HepG2 (cell line): ENCODE data around the gene KRTAP4-16. TPM values are rescaled to one million over a fixed set of nuclear protein-coding genes. Genes with fewer than 3 reads are reported as not detected.
A peak's percentile ranks its signal among the peaks of the same experiment; 100 is the strongest.

Experiments used
- ATAC-seq: fragments of 200-7000 bp; cut with Tn5 transposase; 3 replicates; pipeline ENCODE4 v1.9.1; 2020; ENCODE audit warnings: mild to moderate bottlenecking, moderate library complexity
- BruUV-seq: library from RNA; stranded (reverse); fragments of 400-500 nt; replicated peaks from 2 replicates; lab custom pipeline; 2021; lab: Mats Ljungman, UMichigan
- CTCF ChIA-PET: fragments of 300-600 bp; formaldehyde crosslinking; extraction: SDS; loops from one replicate; lab custom pipeline; 2021; ENCODE audit warnings: low total read pairs, inconsistent platforms, low intra/inter-chr PET ratio; lab: Yijun Ruan, JAX
- POLR2A ChIA-PET: fragments of 350-600 bp; sonication (Branson Sonifier 250); formaldehyde crosslinking; loops from one replicate; lab custom pipeline; 2020; ENCODE audit warnings: antibody characterized with exemption, inconsistent platforms; lab: Yijun Ruan, JAX
- DNase-seq: peaks from one replicate; pipeline ENCODE4 v3.0.0-alpha.2; 2015; ENCODE audit warnings: low spot score
- FAIRE-seq: peaks from 3 replicates; lab custom pipeline; 2011; peaks lifted over from hg19 to GRCh38; lab: Jason Lieb, UNC
- H2AFZ ChIP-seq: one replicate; pipeline ENCODE4 v1.6.1; 2011; ENCODE audit warnings: low read length, inconsistent platforms
- H3K27ac ChIP-seq: fragments of 300-600 bp; 3 replicates; pipeline ENCODE4 v1.8.0; 2011; ENCODE audit warnings: mixed run types, mild to moderate bottlenecking, mixed read lengths, low read length, inconsistent platforms; ENCODE audit not compliant: insufficient read depth; ENCODE audit errors: extremely low read length
- H3K27me3 ChIP-seq, 2 experiments: fragments of 200-600 bp in 1 of 2; 2 replicates in 1 of 2; 3 replicates in 1 of 2; pipeline versions ENCODE4 v1.6.0 to v1.8.0; 2011; ENCODE audit warnings: low read length in 2 of 2, mild to moderate bottlenecking in 2 of 2, moderate library complexity in 2 of 2, inconsistent platforms in 1 of 2; ENCODE audit not compliant: insufficient read depth in 2 of 2, control insufficient read depth in 1 of 2
- H3K36me3 ChIP-seq, 2 experiments: fragments of 200-600 bp in 1 of 2; replicated peaks in 1 of 2; 2 replicates in 1 of 2; 3 replicates in 1 of 2; pipeline versions ENCODE4 v1.5.1 to v1.8.0; 2011; ENCODE audit warnings: low read length in 2 of 2, inconsistent platforms in 1 of 2; ENCODE audit not compliant: insufficient read depth in 2 of 2, control insufficient read depth in 1 of 2
- H3K4me1 ChIP-seq: 2 replicates; pipeline ENCODE4 v1.5.1; 2012; ENCODE audit warnings: low read length, inconsistent platforms; ENCODE audit not compliant: insufficient read depth
- H3K4me2 ChIP-seq: 2 replicates; pipeline ENCODE4 v1.6.0; 2011; ENCODE audit warnings: low read depth, low read length, inconsistent platforms
- H3K4me3 ChIP-seq, 3 experiments: fragments of 200-600 bp in 1 of 3; sonication (generic), shearing (Covaris generic) in 1 of 3; replicated peaks in 1 of 3; 2 replicates each; pipeline ENCODE4 v1.5.1; 2011 to 2016; ENCODE audit warnings: low read length in 3 of 3, inconsistent platforms in 2 of 3, low read depth in 2 of 3, mild to moderate bottlenecking in 2 of 3, control low read depth in 1 of 3, mixed read lengths in 1 of 3; ENCODE audit not compliant: insufficient read depth in 1 of 3
- H3K79me2 ChIP-seq: one replicate; pipeline ENCODE4 v1.6.1; 2011; ENCODE audit warnings: low read length, inconsistent platforms; ENCODE audit not compliant: insufficient read depth
- H3K9ac ChIP-seq: 2 replicates; pipeline ENCODE4 v1.6.0; 2011; ENCODE audit warnings: mild to moderate bottlenecking, low read depth, low read length, inconsistent platforms; ENCODE audit not compliant: insufficient read depth
- H3K9me3 ChIP-seq: 2 replicates; pipeline ENCODE4 v1.5.1; 2012; ENCODE audit warnings: mild to moderate bottlenecking, low read length
- H4K20me1 ChIP-seq: 2 replicates; pipeline ENCODE4 v1.6.0; 2011; ENCODE audit warnings: inconsistent platforms, mild to moderate bottlenecking, low read length, moderate library complexity; ENCODE audit not compliant: insufficient read depth
- HIVEP1 ChIP-seq: sonication (generic); formaldehyde crosslinking; IDR thresholded peaks from 2 replicates; pipeline ENCODE4 v1.4.0; 2020; ENCODE audit warnings: mild to moderate bottlenecking, missing genetic modification reagents
- PHF20 ChIP-seq: sonication (generic); formaldehyde crosslinking; IDR thresholded peaks from 2 replicates; pipeline ENCODE4 v1.5.0; 2020; ENCODE audit warnings: mild to moderate bottlenecking, missing genetic modification reagents
- PHF8 ChIP-seq: sonication (generic); formaldehyde crosslinking; IDR thresholded peaks from 2 replicates; pipeline ENCODE4 v1.5.0; 2020; ENCODE audit warnings: missing genetic modification reagents
- SAP130 ChIP-seq: IDR thresholded peaks from 2 replicates; pipeline ENCODE4 v1.6.1; 2016; ENCODE audit warnings: low read depth
- SP1 ChIP-seq, 2 experiments: fragments of 450-650 bp in 1 of 2; sonication (generic) in 1 of 2; formaldehyde crosslinking in 1 of 2; IDR thresholded peaks; 2 replicates each; pipeline versions ENCODE4 v1.4.0 to v1.6.1; 2016 to 2020; ENCODE audit warnings: missing genetic modification reagents in 1 of 2
- TARDBP ChIP-seq: sonication (generic); formaldehyde crosslinking; IDR thresholded peaks from 2 replicates; pipeline ENCODE4 v1.8.0; 2022; ENCODE audit warnings: mild to moderate bottlenecking, missing genetic modification reagents
- TGIF2 ChIP-seq: IDR thresholded peaks from 2 replicates; pipeline ENCODE4 v1.6.1; 2016; ENCODE audit warnings: control low read depth, missing compliant biosample characterization
- ZNF547 ChIP-seq: sonication (generic); formaldehyde crosslinking; IDR thresholded peaks from 2 replicates; pipeline ENCODE4 v1.5.1; 2020; ENCODE audit warnings: mild to moderate bottlenecking, missing genetic modification reagents
- WGBS: methylation state at CpG from one replicate; pipeline ENCODE4 v1.1.6; 2017; ENCODE audit warnings: low lambda C conversion rate; 5-methylcytosine and 5-hydroxymethylcytosine counted together
- in situ Hi-C: cut with HindIII; loops from 2 replicates; pipeline ENCODE4 v1.10.0; 2017; ENCODE audit warnings: low pct_unique_long_range_greater_than_20kb; ENCODE audit not compliant: extremely low pct_ligation_motif_present
- intact Hi-C: fragments of 100-400 bp; cut with micrococcal nuclease; formaldehyde crosslinking; loops from one replicate; pipeline ENCODE4 v1.10.0; 2022; ENCODE audit not compliant: unreplicated experiment
- polyA plus RNA-seq, 8 experiments: library from polyadenylated mRNA; depleted of rRNA in 3 of 8; stranded (reverse) in 7 of 8; unstranded in 1 of 8; fragments of >200 nt; fragmentation: Illumina TruSeq in 4 of 8; extraction: Trizol in 4 of 8; gene quantifications; 2 replicates each; pipeline versions ENCODE4 v1.2.1 to v1.2.3, GENCODE V29; 2011 to 2016; ENCODE audit warnings: low read depth in 4 of 8, missing spikeins in 1 of 8, mixed read lengths in 1 of 8; ENCODE audit not compliant: insufficient read depth in 1 of 8
- total RNA-seq, 5 experiments: library from RNA; depleted of rRNA; stranded (reverse); fragments of >200 nt; fragmentation: Illumina TruSeq; extraction: Trizol; gene quantifications; 2 replicates each; pipeline ENCODE4 v1.2.3, GENCODE V29; 2016; ENCODE audit warnings: low read depth in 1 of 5
- TF ChIP-seq, protein P1 (sequence below): sonication (generic); formaldehyde crosslinking; IDR thresholded peaks from 2 replicates; pipeline ENCODE4 v1.5.0; 2020; ENCODE audit warnings: mild to moderate bottlenecking, missing genetic modification reagents
- TF ChIP-seq, protein P2 (sequence below): sonication (generic); formaldehyde crosslinking; IDR thresholded peaks from 2 replicates; pipeline ENCODE4 v1.5.1; 2020; ENCODE audit warnings: missing genetic modification reagents, mild to moderate bottlenecking, borderline replicate concordance

Gene KRTAP4-16
- total and polyA plus RNA-seq, 2 of the 13 experiments (the other 11 are each of a cell fraction or from before 2014, with no cell fraction given): not detected

DNA sequence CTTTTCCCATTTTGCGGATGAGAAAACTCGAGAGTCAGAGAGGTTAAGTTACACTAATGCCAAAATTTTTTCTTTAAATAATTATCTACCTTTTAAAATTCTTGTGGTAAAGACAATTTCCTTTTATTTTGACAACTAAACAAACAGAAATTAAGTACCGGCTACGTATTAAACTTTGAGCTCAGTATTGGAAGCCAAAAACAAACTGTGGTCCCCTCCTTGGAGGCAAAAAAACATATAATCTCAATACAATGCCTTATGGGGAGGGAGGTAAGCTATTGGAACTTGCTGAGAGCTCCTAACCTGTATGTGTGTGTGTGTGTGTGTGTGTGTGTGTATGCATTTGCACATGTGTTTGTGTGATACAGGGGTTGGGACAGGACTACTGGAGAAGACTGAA is 38.6 kb downstream of the KRTAP4-16 start (continued):
- TF ChIP-seq, protein P1, sequence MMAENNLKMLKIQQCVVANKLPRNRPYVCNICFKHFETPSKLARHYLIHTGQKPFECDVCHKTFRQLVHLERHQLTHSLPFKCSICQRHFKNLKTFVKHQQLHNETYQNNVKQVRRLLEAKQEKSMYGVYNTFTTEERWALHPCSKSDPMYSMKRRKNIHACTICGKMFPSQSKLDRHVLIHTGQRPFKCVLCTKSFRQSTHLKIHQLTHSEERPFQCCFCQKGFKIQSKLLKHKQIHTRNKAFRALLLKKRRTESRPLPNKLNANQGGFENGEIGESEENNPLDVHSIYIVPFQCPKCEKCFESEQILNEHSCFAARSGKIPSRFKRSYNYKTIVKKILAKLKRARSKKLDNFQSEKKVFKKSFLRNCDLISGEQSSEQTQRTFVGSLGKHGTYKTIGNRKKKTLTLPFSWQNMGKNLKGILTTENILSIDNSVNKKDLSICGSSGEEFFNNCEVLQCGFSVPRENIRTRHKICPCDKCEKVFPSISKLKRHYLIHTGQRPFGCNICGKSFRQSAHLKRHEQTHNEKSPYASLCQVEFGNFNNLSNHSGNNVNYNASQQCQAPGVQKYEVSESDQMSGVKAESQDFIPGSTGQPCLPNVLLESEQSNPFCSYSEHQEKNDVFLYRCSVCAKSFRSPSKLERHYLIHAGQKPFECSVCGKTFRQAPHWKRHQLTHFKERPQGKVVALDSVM (CRISPR knock-in tag): no peak
- no peak for TF ChIP-seq SP1 (IDR thresholded peaks at IDR 0.05)
- no peak for TF ChIP-seq SP1 (CRISPR knock-in tag; IDR thresholded peaks at IDR 0.05)
- no peak for TF ChIP-seq HIVEP1 (CRISPR knock-in tag)
- TF ChIP-seq TARDBP (CRISPR knock-in tag): no peak
- TF ChIP-seq ZNF547 (CRISPR knock-in tag): no peak
- TF ChIP-seq, protein P2, sequence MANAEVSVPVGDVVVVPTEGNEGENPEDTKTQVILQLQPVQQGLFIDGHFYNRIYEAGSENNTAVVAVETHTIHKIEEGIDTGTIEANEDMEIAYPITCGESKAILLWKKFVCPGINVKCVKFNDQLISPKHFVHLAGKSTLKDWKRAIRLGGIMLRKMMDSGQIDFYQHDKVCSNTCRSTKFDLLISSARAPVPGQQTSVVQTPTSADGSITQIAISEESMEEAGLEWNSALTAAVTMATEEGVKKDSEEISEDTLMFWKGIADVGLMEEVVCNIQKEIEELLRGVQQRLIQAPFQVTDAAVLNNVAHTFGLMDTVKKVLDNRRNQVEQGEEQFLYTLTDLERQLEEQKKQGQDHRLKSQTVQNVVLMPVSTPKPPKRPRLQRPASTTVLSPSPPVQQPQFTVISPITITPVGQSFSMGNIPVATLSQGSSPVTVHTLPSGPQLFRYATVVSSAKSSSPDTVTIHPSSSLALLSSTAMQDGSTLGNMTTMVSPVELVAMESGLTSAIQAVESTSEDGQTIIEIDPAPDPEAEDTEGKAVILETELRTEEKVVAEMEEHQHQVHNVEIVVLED: no peak
- no peak for TF ChIP-seq PHF20
- no peak for TF ChIP-seq PHF8

DNA sequence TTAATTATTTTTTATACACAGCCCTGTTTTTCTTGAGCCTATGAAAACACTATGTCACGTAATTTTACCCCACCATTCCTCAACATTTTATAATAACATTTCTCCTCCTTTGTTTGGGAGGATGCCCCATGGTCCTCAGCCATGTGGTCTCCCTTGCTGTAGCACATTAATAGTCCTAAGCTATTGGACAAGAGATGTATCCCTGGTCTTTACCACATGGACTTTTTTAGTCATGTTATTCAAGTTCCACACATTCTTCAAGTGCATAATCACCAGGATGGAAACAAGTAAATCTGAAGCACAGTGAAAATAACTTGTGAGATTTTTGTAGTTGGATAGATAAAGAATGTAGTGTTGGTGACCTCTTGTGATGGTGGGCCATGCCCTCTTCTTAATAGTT is 40.0 kb downstream of the KRTAP4-16 start:
- 92% methylated on average over 1 of the region's 1 CpG for WGBS
- POLR2A ChIA-PET: no interaction called here
- no peaks in the 10 kb centered on the region for H3K36me3 ChIP-seq
- H2AFZ ChIP-seq: no peak overlapping the region
- intact Hi-C loops: no loop called here
- FAIRE-seq (no peak), DNase-seq (peak; percentile 62), ATAC-seq (no peak)
- H3K9ac ChIP-seq: no peak overlapping the region
- no peaks in the 10 kb centered on the region for H4K20me1 ChIP-seq
- TF ChIP-seq SAP130 (CRISPR knock-in tag) (peak; percentile 26; the same call in 1 of the 2 replicates), TGIF2 (CRISPR knock-in tag) (no peak)
- peaks cover 55% of the 10 kb centered on the region for H3K4me1 ChIP-seq
- no peak overlapping the region for H3K4me2 ChIP-seq
- H3K27ac ChIP-seq: no peak overlapping the region
- BruUV-seq: no TSS peak
- no peak overlapping the region for H3K4me3 ChIP-seq
- in situ Hi-C loops: no loop called here
- no peaks in the 10 kb centered on the region for H3K27me3 ChIP-seq
- no peaks in the 10 kb centered on the region for H3K79me2 ChIP-seq
- H3K9me3 ChIP-seq: no peaks in the 10 kb centered on the region
- CTCF ChIA-PET: no interaction called here
